HCT116 (cell line): ENCODE measurements around the gene THRAP3. TPM values are rescaled to one million over a fixed set of nuclear protein-coding genes. Genes with fewer than 3 reads are reported as not detected.

ENCODE experiments used
- ATAC-seq: fragments of 200-7000 bp; cut with Tn5 transposase; 2 replicates; pipeline ENCODE4 v1.9.1; 2020; ENCODE audit warnings: mild to moderate bottlenecking, moderate library complexity
- BruUV-seq: library from RNA; stranded (reverse); fragments of 400-500 nt; replicated peaks from 2 replicates; lab custom pipeline; 2021; lab: Mats Ljungman, UMichigan
- CTCF ChIA-PET: fragments of 300-600 bp; sonication (Branson Sonifier 250); formaldehyde crosslinking; loops from one replicate; lab custom pipeline; 2021; ENCODE audit warnings: antibody characterized with exemption; lab: Charles Lee
- POLR2A ChIA-PET: fragments of 300-600, 350-600 bp; sonication (Branson Sonifier 250); formaldehyde crosslinking; loops from one replicate; lab custom pipeline; 2021; ENCODE audit warnings: antibody characterized with exemption; lab: Charles Lee
- RAD21 ChIA-PET, 2 experiments: fragments of 300-600 bp; sonication (Branson Sonifier 250); formaldehyde crosslinking; loops; one replicate each; lab custom pipeline; 2023; ENCODE audit warnings: low total read pairs in 2 of 2; ENCODE audit not compliant: uncharacterized antibody in 2 of 2, unreplicated experiment in 2 of 2, low non-redundant PET in 1 of 2; lab: Charles Lee
- DNase-seq: peaks from one replicate; pipeline ENCODE4 v3.0.0-alpha.2; 2010; ENCODE audit warnings: low read depth, low spot score
- H2AFZ ChIP-seq: fragments of 200-600 bp; shearing (Covaris generic), sonication (generic); 2 replicates; pipeline ENCODE4 v1.6.1; 2017; ENCODE audit warnings: low read depth, mixed run types, mixed read lengths, antibody characterized with exemption, low read length; ENCODE audit not compliant: poor library complexity, severe bottlenecking
- H3K27ac ChIP-seq: 2 replicates; pipeline ENCODE4 v1.5.1; 2012; ENCODE audit warnings: low read depth, low read length
- H3K27me3 ChIP-seq: fragments of 200-600 bp; sonication (generic); 2 replicates; pipeline ENCODE4 v1.6.1; 2016; ENCODE audit warnings: mixed run types, low read length, mixed read lengths; ENCODE audit not compliant: insufficient read depth
- H3K36me3 ChIP-seq, 2 experiments: fragments of 200-500 bp in 1 of 2; fragments of 200-600 bp in 1 of 2; sonication (Bioruptor generic) in 1 of 2; sonication (generic) in 1 of 2; 2 replicates each; pipeline versions ENCODE4 v1.5.1 to v1.6.1; 2014 to 2016; ENCODE audit warnings: low read length in 2 of 2, inconsistent platforms in 1 of 2, mixed read lengths in 1 of 2, mixed run types in 1 of 2; ENCODE audit not compliant: insufficient read depth in 2 of 2, control insufficient read depth in 1 of 2
- H3K4me1 ChIP-seq, 2 experiments: fragments of 200-600 bp in 1 of 2; sonication (generic) in 1 of 2; 2 replicates each; pipeline versions ENCODE4 v1.5.1 to v1.6.1; 2012 to 2017; ENCODE audit warnings: low read length in 2 of 2, inconsistent platforms in 1 of 2, mild to moderate bottlenecking in 1 of 2, mixed read lengths in 1 of 2, mixed run types in 1 of 2, moderate library complexity in 1 of 2; ENCODE audit not compliant: insufficient read depth in 2 of 2, control insufficient read depth in 1 of 2
- H3K4me2 ChIP-seq: fragments of 200-600 bp; sonication (generic); 2 replicates; pipeline ENCODE4 v1.6.1; 2017; ENCODE audit warnings: mixed run types, low read length, mixed read lengths
- H3K4me3 ChIP-seq, 2 experiments: fragments of 200-600 bp in 1 of 2; sonication (generic) in 1 of 2; replicated peaks in 1 of 2; 2 replicates each; pipeline ENCODE4 v1.5.1; 2011 to 2016; ENCODE audit warnings: low read length in 2 of 2, control low read depth in 1 of 2, low read depth in 1 of 2, mild to moderate bottlenecking in 1 of 2, mixed read lengths in 1 of 2, mixed run types in 1 of 2
- H3K79me2 ChIP-seq: fragments of 200-600 bp; sonication (generic); 2 replicates; pipeline ENCODE4 v1.6.1; 2017; ENCODE audit warnings: mild to moderate bottlenecking, mixed run types, low read length, moderate library complexity, mixed read lengths; ENCODE audit not compliant: insufficient read depth
- H3K9ac ChIP-seq: fragments of 200-600 bp; sonication (generic); 2 replicates; pipeline ENCODE4 v1.6.1; 2016; ENCODE audit warnings: low read length, mixed read lengths
- H3K9me2 ChIP-seq: fragments of 200-600 bp; sonication (generic), shearing (Covaris generic); 2 replicates; pipeline ENCODE4 v1.6.1; 2017; ENCODE audit warnings: mixed run types, mild to moderate bottlenecking, moderate library complexity; ENCODE audit not compliant: insufficient read depth
- H3K9me3 ChIP-seq, 2 experiments: fragments of 200-500 bp in 1 of 2; fragments of 200-600 bp in 1 of 2; sonication (Bioruptor generic) in 1 of 2; sonication (generic) in 1 of 2; 2 replicates each; pipeline ENCODE4 v1.6.1; 2014 to 2017; ENCODE audit warnings: low read length in 2 of 2, mixed read lengths in 2 of 2, inconsistent platforms in 1 of 2, low read depth in 1 of 2, mild to moderate bottlenecking in 1 of 2, mixed run types in 1 of 2, moderate library complexity in 1 of 2; ENCODE audit not compliant: control insufficient read depth in 1 of 2, insufficient read depth in 1 of 2
- H4K20me1 ChIP-seq: fragments of 200-600 bp; sonication (generic), shearing (Covaris generic); 2 replicates; pipeline ENCODE4 v1.6.1; 2017; ENCODE audit warnings: mixed run types, mild to moderate bottlenecking, moderate library complexity; ENCODE audit not compliant: insufficient read depth
- CEBPB ChIP-seq: IDR thresholded peaks from 2 replicates; pipeline ENCODE4 v1.6.1; 2012; ENCODE audit warnings: low read depth
- ELF1 ChIP-seq: IDR thresholded peaks from 2 replicates; pipeline ENCODE4 v1.6.1; 2012; ENCODE audit warnings: low read depth, borderline replicate concordance
- FOSL1 ChIP-seq: IDR thresholded peaks from 2 replicates; pipeline ENCODE4 v1.6.1; 2012; ENCODE audit warnings: low read depth
- POLR2A ChIP-seq: IDR thresholded peaks from 2 replicates; pipeline ENCODE4 v1.7.0; 2011; ENCODE audit warnings: borderline replicate concordance; ENCODE audit not compliant: insufficient read depth, insufficient read length; ENCODE audit errors: extremely low read depth
- RAD21 ChIP-seq: IDR thresholded peaks from 2 replicates; pipeline ENCODE4 v1.6.1; 2012; ENCODE audit warnings: low read depth, mild to moderate bottlenecking
- SP1 ChIP-seq: IDR thresholded peaks from 2 replicates; pipeline ENCODE4 v1.6.1; 2012; ENCODE audit warnings: low read depth
- TCF7L2 ChIP-seq: IDR thresholded peaks from 2 replicates; pipeline ENCODE4 v1.7.0; 2011; ENCODE audit warnings: borderline replicate concordance, inconsistent platforms; ENCODE audit not compliant: insufficient read depth, insufficient read length; ENCODE audit errors: extremely low read depth
- YY1 ChIP-seq: IDR thresholded peaks from 2 replicates; pipeline ENCODE4 v1.6.1; 2011; ENCODE audit warnings: low read length, low read depth, moderate library complexity, mild to moderate bottlenecking; ENCODE audit not compliant: insufficient replicate concordance; ENCODE audit errors: extremely low read depth
- ZFX ChIP-seq: fragments of 450-650 bp; IDR thresholded peaks from 2 replicates; pipeline ENCODE4 v1.6.1; 2017
- intact Hi-C: fragments of 100-400 bp; cut with micrococcal nuclease; formaldehyde crosslinking; loops from 2 replicates; pipeline ENCODE4 v1.10.0; 2022
- total RNA-seq: library from RNA; stranded (reverse); gene quantifications from one replicate; pipeline ENCODE4 v1.2.1, GENCODE V29; 2021; ENCODE audit not compliant: unreplicated experiment
- TF ChIP-seq, protein P1 (sequence below): IDR thresholded peaks from 2 replicates; pipeline ENCODE4 v1.6.1; 2011; ENCODE audit warnings: mild to moderate bottlenecking, low read length, moderate library complexity; ENCODE audit not compliant: insufficient replicate concordance; ENCODE audit errors: extremely low read depth
- TF ChIP-seq, protein P2 (sequence below): IDR thresholded peaks from 2 replicates; pipeline ENCODE4 v1.6.1; 2012
- TF ChIP-seq, protein P3 (sequence below), 3 experiments: fragments of 200-600 bp in 1 of 3; sonication (generic) in 1 of 3; IDR thresholded peaks in 2 of 3; conservative IDR thresholded peaks in 1 of 3; 2 replicates each; pipeline ENCODE4 v1.5.1; 2012 to 2017; ENCODE audit warnings: low read depth in 2 of 3, low read length in 2 of 3, antibody characterized with exemption in 1 of 3, borderline replicate concordance in 1 of 3, control low read depth in 1 of 3, mild to moderate bottlenecking in 1 of 3, mixed read lengths in 1 of 3, mixed run types in 1 of 3, moderate library complexity in 1 of 3; ENCODE audit not compliant: insufficient read depth in 1 of 3

THRAP3 gene
- total RNA-seq, 1 experiment from 2014 or later: 144 TPM

DNA sequence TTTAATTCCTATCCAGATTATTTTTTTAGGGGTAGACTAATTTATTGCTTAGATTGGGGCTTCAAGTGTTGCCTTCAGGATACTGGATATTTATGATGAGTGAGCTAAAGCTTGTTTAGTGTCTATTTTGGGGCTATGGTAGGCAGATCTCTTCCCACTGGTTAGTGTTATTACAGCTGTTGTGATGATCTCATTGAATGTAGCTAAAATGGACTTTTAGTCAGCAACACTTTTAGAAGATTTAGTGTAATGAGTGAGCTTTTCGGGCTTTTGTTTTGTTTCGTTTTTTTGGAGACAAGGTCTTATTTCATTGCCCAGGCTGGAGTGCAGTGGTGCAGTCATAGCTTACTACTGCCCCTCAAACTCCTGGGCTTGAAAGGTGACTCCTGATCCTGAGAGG, 14.2 kb downstream of the THRAP3 start:
- no peaks in the 10 kb centered on the region; a peak in 1 of 4 replicates for H3K4me1 ChIP-seq
- H3K27me3 ChIP-seq: no peaks in the 10 kb centered on the region
- peaks cover 15 to 27% of the 10 kb centered on the region in 2 experiments; a peak in 3 of 4 replicates for H3K36me3 ChIP-seq
- TF ChIP-seq CEBPB: no peak
- TF ChIP-seq POLR2A: no peak
- TF ChIP-seq, protein P1, sequence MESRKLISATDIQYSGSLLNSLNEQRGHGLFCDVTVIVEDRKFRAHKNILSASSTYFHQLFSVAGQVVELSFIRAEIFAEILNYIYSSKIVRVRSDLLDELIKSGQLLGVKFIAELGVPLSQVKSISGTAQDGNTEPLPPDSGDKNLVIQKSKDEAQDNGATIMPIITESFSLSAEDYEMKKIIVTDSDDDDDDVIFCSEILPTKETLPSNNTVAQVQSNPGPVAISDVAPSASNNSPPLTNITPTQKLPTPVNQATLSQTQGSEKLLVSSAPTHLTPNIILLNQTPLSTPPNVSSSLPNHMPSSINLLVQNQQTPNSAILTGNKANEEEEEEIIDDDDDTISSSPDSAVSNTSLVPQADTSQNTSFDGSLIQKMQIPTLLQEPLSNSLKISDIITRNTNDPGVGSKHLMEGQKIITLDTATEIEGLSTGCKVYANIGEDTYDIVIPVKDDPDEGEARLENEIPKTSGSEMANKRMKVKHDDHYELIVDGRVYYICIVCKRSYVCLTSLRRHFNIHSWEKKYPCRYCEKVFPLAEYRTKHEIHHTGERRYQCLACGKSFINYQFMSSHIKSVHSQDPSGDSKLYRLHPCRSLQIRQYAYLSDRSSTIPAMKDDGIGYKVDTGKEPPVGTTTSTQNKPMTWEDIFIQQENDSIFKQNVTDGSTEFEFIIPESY: no peak
- no peak for TF ChIP-seq FOSL1
- no peak for TF ChIP-seq ZFX
- TF ChIP-seq ELF1: no peak
- no peak for TF ChIP-seq RAD21
- TF ChIP-seq YY1: no peak
- no peak for TF ChIP-seq SP1
- TF ChIP-seq, protein P2, sequence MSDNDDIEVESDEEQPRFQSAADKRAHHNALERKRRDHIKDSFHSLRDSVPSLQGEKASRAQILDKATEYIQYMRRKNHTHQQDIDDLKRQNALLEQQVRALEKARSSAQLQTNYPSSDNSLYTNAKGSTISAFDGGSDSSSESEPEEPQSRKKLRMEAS: no peak
- no peak for TF ChIP-seq TCF7L2
- TF ChIP-seq, protein P3, sequence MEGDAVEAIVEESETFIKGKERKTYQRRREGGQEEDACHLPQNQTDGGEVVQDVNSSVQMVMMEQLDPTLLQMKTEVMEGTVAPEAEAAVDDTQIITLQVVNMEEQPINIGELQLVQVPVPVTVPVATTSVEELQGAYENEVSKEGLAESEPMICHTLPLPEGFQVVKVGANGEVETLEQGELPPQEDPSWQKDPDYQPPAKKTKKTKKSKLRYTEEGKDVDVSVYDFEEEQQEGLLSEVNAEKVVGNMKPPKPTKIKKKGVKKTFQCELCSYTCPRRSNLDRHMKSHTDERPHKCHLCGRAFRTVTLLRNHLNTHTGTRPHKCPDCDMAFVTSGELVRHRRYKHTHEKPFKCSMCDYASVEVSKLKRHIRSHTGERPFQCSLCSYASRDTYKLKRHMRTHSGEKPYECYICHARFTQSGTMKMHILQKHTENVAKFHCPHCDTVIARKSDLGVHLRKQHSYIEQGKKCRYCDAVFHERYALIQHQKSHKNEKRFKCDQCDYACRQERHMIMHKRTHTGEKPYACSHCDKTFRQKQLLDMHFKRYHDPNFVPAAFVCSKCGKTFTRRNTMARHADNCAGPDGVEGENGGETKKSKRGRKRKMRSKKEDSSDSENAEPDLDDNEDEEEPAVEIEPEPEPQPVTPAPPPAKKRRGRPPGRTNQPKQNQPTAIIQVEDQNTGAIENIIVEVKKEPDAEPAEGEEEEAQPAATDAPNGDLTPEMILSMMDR (IDR thresholded peaks at IDR 0.05 in 2 of 3, conservative IDR thresholded peaks at IDR 0.05 in 1 of 3; ENCODE audit: borderline replicate concordance in 1 of 3, insufficient read depth in 1 of 3, low read depth in 2 of 3, low read length in 2 of 3): no peak
- intact Hi-C loops: no loop called here
- no TSS peak for BruUV-seq
- H3K9me3 ChIP-seq: no peaks in the 10 kb centered on the region
- no peak overlapping the region for H3K27ac ChIP-seq
- H3K4me3 ChIP-seq: no peak overlapping the region
- ChIA-PET POLR2A (no interaction called here), RAD21 (no interaction called here), CTCF (no interaction called here)
- ATAC-seq (no peak), DNase-seq (no peak)
- no peak overlapping the region for H2AFZ ChIP-seq
- no peak overlapping the region for H3K9ac ChIP-seq
- peaks cover 31% of the 10 kb centered on the region; the same call in 1 of the 2 replicates for H4K20me1 ChIP-seq
- H3K4me2 ChIP-seq: no peak overlapping the region
- H3K9me2 ChIP-seq: no peaks in the 10 kb centered on the region
- H3K79me2 ChIP-seq: peaks cover 97% of the 10 kb centered on the region
